H1 (cell line): Measurements from ENCODE around the gene DIDO1. TPM values are rescaled to one million over a fixed set of nuclear protein-coding genes. Genes with fewer than 3 reads are reported as not detected.

Experiments
- ASH2L ChIP-seq: fragments of 200-600, 300-600 bp; sonication (generic); IDR thresholded peaks from one replicate; pipeline ENCODE4 v1.7.1; 2017; ENCODE audit warnings: low read length
- CHD7 ChIP-seq: fragments of 300-600 bp; sonication (generic); IDR thresholded peaks from 2 replicates; pipeline ENCODE4 v1.7.1; 2012; ENCODE audit warnings: low read length, moderate library complexity, mild to moderate bottlenecking, inconsistent platforms; ENCODE audit not compliant: insufficient replicate concordance
- TEAD4 ChIP-seq: IDR thresholded peaks from 2 replicates; pipeline ENCODE4 v1.6.1; 2012; ENCODE audit warnings: low read depth, low read length, inconsistent platforms, mixed read lengths
- polyA plus RNA-seq, 7 experiments: library from polyadenylated mRNA; depleted of rRNA in 3 of 7; stranded (reverse) in 5 of 7; unstranded in 2 of 7; fragments of >200 nt in 5 of 7; fragments of 200-250 nt in 2 of 7; gene quantifications; 1 replicate in 5 of 7; 2 replicates in 1 of 7; 4 replicates in 1 of 7; pipeline versions ENCODE4 v1.2.1 to v1.2.3, GENCODE V29; 2011 to 2013; ENCODE audit warnings: missing spikeins in 2 of 7, mixed read lengths in 2 of 7
- total RNA-seq: library from RNA; stranded (reverse); fragmentation: NEBNext Ultra II Directional; extraction: Animal tissue kit (Norgen Biotek cat#: 25700); gene quantifications from 2 replicates; pipeline ENCODE4 v1.2.1, GENCODE V29; 2021

DIDO1 gene
- total and polyA plus RNA-seq, 2 of the 8 experiments (the other 6 are each of a cell fraction or from before 2014, with no cell fraction given) = 53.6 to 82.8 TPM

- TF ChIP-seq CHD7 = no peak
- no peak for TF ChIP-seq ASH2L
- 0 out of 2 replicates have a peak, but pooled peaks have one; percentile 15 for TF ChIP-seq TEAD4
Observed at GRCh38 chr20:62931464-62931863, 5.2 kb upstream of the DIDO1 start (continued).
